GM10266 (cell line): ENCODE data around the gene PPP2R3C.
A peak's percentile ranks its signal among the peaks of the same experiment; 100 is the strongest.

Experiments
- DNase-seq: peaks from one replicate; pipeline ENCODE4 v3.0.0; 2012; ENCODE audit errors: extremely low spot score
- TF ChIP-seq, protein P1 (sequence below): IDR thresholded peaks from 2 replicates; pipeline ENCODE4 v1.5.1; 2012; ENCODE audit warnings: mild to moderate bottlenecking, low read depth; ENCODE audit not compliant: control insufficient read depth, insufficient read depth; ENCODE audit errors: missing control alignments

Gene PPP2R3C

DNA sequence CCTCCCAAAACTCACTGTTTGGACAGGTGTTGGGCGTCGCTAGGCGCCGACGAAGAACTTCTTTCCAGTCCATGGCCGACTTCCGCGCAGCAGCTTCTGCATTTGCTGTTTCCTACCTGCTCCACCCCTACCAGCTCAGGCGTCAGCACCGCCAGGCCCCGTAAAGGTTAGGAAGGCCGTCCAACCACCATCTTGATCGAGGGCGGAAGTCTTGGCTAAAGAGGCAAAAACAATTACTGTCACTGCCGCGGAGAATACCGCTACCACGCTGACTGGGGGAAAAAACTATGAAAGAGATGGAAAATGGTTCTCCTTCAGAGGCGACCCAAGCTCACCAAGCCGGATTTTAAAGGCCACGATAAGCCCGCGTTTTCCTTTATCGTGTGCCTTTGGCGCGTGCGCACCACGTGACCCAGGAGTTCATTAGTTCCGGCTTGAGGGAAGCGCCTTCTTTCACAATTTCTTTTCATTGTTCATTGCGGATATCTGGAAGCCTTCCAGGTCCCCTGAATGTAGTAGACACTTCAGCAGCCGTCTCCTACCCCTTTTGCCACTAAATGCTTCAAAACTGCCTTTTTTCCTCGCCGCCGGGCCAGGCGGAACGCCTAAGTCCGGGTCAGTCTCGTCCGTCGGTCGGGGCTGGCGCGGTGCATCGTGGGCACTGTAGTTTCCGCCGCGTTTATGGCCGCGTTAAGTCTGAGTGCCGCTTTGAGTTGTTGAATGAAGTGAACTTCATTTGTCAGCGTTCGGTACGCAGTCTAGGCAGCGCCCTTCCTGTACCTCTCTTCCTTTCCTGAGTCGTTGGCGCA is at the start of gene PPP2R3C, which contains the start of gene PRORP:
Gene PPP2R3C, minus strand, starts transcription at position 104 of the 809 bp plus-strand sequence. Its CDS starts 31 bp downstream, at position 73.
Gene PRORP, plus strand, starts transcription at position 666 of the 809 bp plus-strand sequence. CDS start 694 bp downstream, outside the sequence.
- DNase-seq, result peak; percentile 82
- TF ChIP-seq, protein P1, sequence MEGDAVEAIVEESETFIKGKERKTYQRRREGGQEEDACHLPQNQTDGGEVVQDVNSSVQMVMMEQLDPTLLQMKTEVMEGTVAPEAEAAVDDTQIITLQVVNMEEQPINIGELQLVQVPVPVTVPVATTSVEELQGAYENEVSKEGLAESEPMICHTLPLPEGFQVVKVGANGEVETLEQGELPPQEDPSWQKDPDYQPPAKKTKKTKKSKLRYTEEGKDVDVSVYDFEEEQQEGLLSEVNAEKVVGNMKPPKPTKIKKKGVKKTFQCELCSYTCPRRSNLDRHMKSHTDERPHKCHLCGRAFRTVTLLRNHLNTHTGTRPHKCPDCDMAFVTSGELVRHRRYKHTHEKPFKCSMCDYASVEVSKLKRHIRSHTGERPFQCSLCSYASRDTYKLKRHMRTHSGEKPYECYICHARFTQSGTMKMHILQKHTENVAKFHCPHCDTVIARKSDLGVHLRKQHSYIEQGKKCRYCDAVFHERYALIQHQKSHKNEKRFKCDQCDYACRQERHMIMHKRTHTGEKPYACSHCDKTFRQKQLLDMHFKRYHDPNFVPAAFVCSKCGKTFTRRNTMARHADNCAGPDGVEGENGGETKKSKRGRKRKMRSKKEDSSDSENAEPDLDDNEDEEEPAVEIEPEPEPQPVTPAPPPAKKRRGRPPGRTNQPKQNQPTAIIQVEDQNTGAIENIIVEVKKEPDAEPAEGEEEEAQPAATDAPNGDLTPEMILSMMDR, result no peak

GRCh38 chr14:35167496-35167895 is 45.7 kb upstream of the PPP2R3C start:
- no peak for DNase-seq
- TF ChIP-seq, protein P1, result no peak

- TF ChIP-seq, protein P1, result no peak
- no peak for DNase-seq
Observed at GRCh38 chr14:35164849-35165248, 43.1 kb upstream of the PPP2R3C start.

- TF ChIP-seq, protein P1, result no peak
- no peak for DNase-seq
Observed at GRCh38 chr14:35163384-35163783, 41.6 kb upstream of the PPP2R3C start.

- TF ChIP-seq, protein P1, result no peak
- DNase-seq, result no peak
Observed at GRCh38 chr14:35161231-35161630, 39.4 kb upstream of the PPP2R3C start.

DNA sequence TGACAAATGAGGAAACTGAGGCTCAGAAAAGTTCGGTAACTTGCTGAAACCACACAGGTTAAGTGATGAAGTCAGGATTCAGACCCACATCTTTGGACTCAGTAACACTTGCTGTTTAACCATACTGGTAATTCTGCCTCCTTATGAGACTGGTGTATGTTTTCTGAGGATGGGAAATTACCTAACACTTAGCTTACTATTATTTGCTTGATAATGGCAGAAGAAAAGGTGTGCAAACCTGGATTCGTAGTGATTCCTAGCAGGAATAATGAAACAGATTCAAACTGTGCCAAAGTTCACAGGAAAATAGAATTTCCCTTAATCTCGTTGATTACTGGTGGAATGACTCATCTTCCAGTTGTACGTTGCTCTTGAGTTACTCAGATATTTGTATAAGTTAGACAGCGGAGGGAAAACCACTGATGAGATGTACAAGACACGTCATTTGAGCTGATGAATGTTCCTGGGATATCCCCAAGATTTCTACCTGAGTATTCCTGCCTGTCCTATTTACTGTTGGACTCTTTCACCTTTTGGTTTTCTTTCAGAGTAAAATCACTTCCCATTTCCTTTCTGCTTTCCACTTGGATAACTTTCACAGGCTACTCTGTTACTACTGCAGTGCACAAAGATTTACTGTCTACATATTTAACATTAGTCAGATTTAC is 38.1 kb upstream of the PPP2R3C start:
- TF ChIP-seq, protein P1, result no peak
- no peak for DNase-seq

GRCh38 chr14:35158951-35159653 is 37.3 kb upstream of the PPP2R3C start:
- TF ChIP-seq, protein P1, result no peak

More at GRCh38 chr14:35158951-35159653, 37.3 kb upstream of the PPP2R3C start:
- no peak for DNase-seq
